ENCODE measurements around the gene ADGRL1. TPM values are rescaled to one million over a fixed set of nuclear protein-coding genes. Genes with fewer than 3 reads are reported as not detected.

ADGRL1 gene
- polyA plus RNA-seq, 1 of the 3 experiments (the other 2 are of a cell fraction) = 13.4 TPM

DNA sequence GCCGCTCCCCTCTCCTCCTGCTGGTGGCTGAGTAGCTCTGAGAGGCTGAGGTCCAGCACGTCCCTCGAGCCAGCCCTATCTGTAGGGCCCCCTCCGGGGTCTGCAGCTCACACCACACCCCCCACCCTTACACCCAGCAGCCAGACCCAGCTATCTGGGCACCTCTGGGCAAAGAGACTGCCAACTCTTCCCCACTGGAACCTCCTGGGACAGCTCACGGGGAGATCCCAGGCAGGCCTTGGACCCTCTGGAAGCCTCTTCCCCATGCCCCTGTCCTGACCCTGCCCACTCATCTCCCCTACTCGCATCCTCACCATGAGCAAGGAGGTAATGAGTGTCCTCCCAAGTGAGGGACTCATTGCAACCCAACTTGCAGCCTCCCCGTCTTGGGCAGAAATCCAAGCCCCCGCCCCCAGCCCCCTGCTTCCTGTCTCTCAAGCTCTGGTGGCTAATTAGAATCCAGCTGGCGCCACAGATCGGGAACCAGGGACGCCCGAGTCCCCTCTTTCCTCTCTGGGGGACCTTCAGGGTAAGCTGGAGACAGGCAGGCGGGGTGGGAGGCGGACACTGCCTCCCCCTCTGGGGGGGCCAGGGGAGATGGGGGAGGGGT, 22.1 kb downstream of the ADGRL1 start:
- Histone ChIP-seq H3K79me2 (ENCODE audit: insufficient read depth) (no peaks in the 10 kb centered on the region), H2AFZ (ENCODE audit: low read depth) (no peak overlapping the region), H3K4me1 (ENCODE audit: control insufficient read depth in 1 of 2, insufficient read depth in 2 of 2, low read depth in 1 of 2, low read length in 1 of 2) (peaks cover 0 to 8% of the 10 kb centered on the region in 2 experiments; a peak in 1 of 4 replicates), H3K9ac (no peak overlapping the region), H3K36me3 (replicated peaks in 1 of 2; ENCODE audit: control insufficient read depth in 1 of 2, insufficient read depth in 2 of 2, low read length in 1 of 2) (no peaks in the 10 kb centered on the region), H3K4me3 (ENCODE audit: low read depth in 2 of 2, low read length in 1 of 2) (no peak overlapping the region), H3K9me2 (no peaks in the 10 kb centered on the region), H3K27ac (ENCODE audit: low read depth in 2 of 2, low read length in 1 of 2) (no peak overlapping the region; a peak in 1 of 4 replicates), H3F3A (replicated peaks; ENCODE audit: insufficient read depth) (no peaks in the 10 kb centered on the region), H4K20me1 (ENCODE audit: insufficient read depth) (0 out of 2 replicates have a peak, but pooled peaks cover 4% of the 10 kb centered on the region), H3K9me3 (no peaks in the 10 kb centered on the region), H3K27me3 (ENCODE audit: insufficient read depth) (no peaks in the 10 kb centered on the region), H3K4me2 (no peak overlapping the region)
- TF ChIP-seq MEF2A (IDR thresholded peaks at IDR 0.05; ENCODE audit: borderline replicate concordance, low read depth) (no peak), GATA2 (CRISPR knock-in tag; IDR thresholded peaks at IDR 0.05) (no peak), SIN3A (IDR thresholded peaks at IDR 0.05; ENCODE audit: borderline replicate concordance, low read depth, low read length) (no peak), SMC3 (IDR thresholded peaks at IDR 0.05; ENCODE audit: low read depth, low read length) (no peak), POLR2AphosphoS5 (IDR thresholded peaks at IDR 0.05; ENCODE audit: low read depth, low read length) (no peak), NFIC (IDR thresholded peaks at IDR 0.05; ENCODE audit: borderline replicate concordance) (no peak), EP300 (IDR thresholded peaks at IDR 0.05; ENCODE audit: borderline replicate concordance in 1 of 2, low read depth in 1 of 2, low read length in 1 of 2) (no peak), USF1 (IDR thresholded peaks at IDR 0.05; ENCODE audit: borderline replicate concordance, low read depth) (no peak), IRF3 (IDR thresholded peaks at IDR 0.05; ENCODE audit: low read depth, low read length) (no peak), GABPA (IDR thresholded peaks at IDR 0.05; ENCODE audit: low read depth) (no peak), EZH2phosphoT487 (IDR thresholded peaks at IDR 0.05; ENCODE audit: borderline replicate concordance, low read depth) (no peak), TEAD4 (IDR thresholded peaks at IDR 0.05; ENCODE audit: borderline replicate concordance, insufficient read depth) (no peak), TCF12 (IDR thresholded peaks at IDR 0.05) (no peak), FOXM1 (IDR thresholded peaks at IDR 0.05; ENCODE audit: low read depth) (no peak)
- POLR2A ChIA-PET = interaction anchor here (1.0 kb wide), 1 partner anchor 47 kb away, joined by 3 read pairs; the partner anchor contains the start of gene ASF1B
- 67% methylated on average over 10 of the region's 14 CpGs for WGBS (ENCODE audit: low lambda C conversion rate)
- CTCF ChIA-PET = interaction anchor here (0.7 to 2.0 kb wide), 3 partner anchors 14 to 165 kb away, joined by 3 to 11 read pairs (median 8); no protein-coding TSS in a partner anchor
- DNase-seq = peak; percentile 74

- H4K20me1 ChIP-seq (ENCODE audit: insufficient read depth) = 0 out of 2 replicates have a peak, but pooled peaks cover 4% of the 10 kb centered on the region
- H3F3A ChIP-seq (replicated peaks; ENCODE audit: insufficient read depth) = no peaks in the 10 kb centered on the region
- TF ChIP-seq GABPA (IDR thresholded peaks at IDR 0.05; ENCODE audit: low read depth) = no peak
- TF ChIP-seq TAF1 (IDR thresholded peaks at IDR 0.05; ENCODE audit: borderline replicate concordance, low read depth, low read length) = no peak
- no peak for TF ChIP-seq ELF1 (IDR thresholded peaks at IDR 0.05)
- TF ChIP-seq, protein P1, sequence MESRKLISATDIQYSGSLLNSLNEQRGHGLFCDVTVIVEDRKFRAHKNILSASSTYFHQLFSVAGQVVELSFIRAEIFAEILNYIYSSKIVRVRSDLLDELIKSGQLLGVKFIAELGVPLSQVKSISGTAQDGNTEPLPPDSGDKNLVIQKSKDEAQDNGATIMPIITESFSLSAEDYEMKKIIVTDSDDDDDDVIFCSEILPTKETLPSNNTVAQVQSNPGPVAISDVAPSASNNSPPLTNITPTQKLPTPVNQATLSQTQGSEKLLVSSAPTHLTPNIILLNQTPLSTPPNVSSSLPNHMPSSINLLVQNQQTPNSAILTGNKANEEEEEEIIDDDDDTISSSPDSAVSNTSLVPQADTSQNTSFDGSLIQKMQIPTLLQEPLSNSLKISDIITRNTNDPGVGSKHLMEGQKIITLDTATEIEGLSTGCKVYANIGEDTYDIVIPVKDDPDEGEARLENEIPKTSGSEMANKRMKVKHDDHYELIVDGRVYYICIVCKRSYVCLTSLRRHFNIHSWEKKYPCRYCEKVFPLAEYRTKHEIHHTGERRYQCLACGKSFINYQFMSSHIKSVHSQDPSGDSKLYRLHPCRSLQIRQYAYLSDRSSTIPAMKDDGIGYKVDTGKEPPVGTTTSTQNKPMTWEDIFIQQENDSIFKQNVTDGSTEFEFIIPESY (IDR thresholded peaks at IDR 0.05; ENCODE audit: borderline replicate concordance, low read depth) = no peak
- no peak for TF ChIP-seq SIN3A (IDR thresholded peaks at IDR 0.05; ENCODE audit: borderline replicate concordance, low read depth, low read length)
- no peak overlapping the region for H3K9ac ChIP-seq
- no peak overlapping the region for H2AFZ ChIP-seq (ENCODE audit: low read depth)
- no peaks in the 10 kb centered on the region for H3K9me2 ChIP-seq
- H3K27ac ChIP-seq (ENCODE audit: low read depth in 2 of 2, low read length in 1 of 2) = no peak overlapping the region; a peak in 1 of 4 replicates
- no peaks in the 10 kb centered on the region for H3K36me3 ChIP-seq (replicated peaks in 1 of 2; ENCODE audit: control insufficient read depth in 1 of 2, insufficient read depth in 2 of 2, low read length in 1 of 2)
- H3K9me3 ChIP-seq = no peaks in the 10 kb centered on the region
- H3K27me3 ChIP-seq (ENCODE audit: insufficient read depth) = no peaks in the 10 kb centered on the region
- CTCF ChIA-PET = no interaction called here
- peaks cover 0 to 8% of the 10 kb centered on the region in 2 experiments; a peak in 1 of 4 replicates for H3K4me1 ChIP-seq (ENCODE audit: control insufficient read depth in 1 of 2, insufficient read depth in 2 of 2, low read depth in 1 of 2, low read length in 1 of 2)
- H3K79me2 ChIP-seq (ENCODE audit: insufficient read depth) = no peaks in the 10 kb centered on the region
- WGBS (ENCODE audit: low lambda C conversion rate) = 75% methylated on average over 6 of the region's 8 CpGs
- DNase-seq = peak; percentile 42
- POLR2A ChIA-PET = interaction anchor here (1.0 kb wide), 1 partner anchor 46 kb away, joined by 3 read pairs; the partner anchor contains the start of gene ASF1B
- H3K4me3 ChIP-seq (ENCODE audit: low read depth in 2 of 2, low read length in 1 of 2) = no peak overlapping the region
- H3K4me2 ChIP-seq = no peak overlapping the region
These were observed 23.5 kb downstream of the ADGRL1 start for GRCh38 chr19:14182476-14182875.
